Measurements from ENCODE around the gene PARD3. TPM values are rescaled to one million over a fixed set of nuclear protein-coding genes. Genes with fewer than 3 reads are reported as not detected.

The PARD3 gene
- total RNA-seq, 1 experiment from 2014 or later: 46.3 TPM

GRCh38 chr10:34540492-34540891, 274.6 kb downstream of the PARD3 start:
- Histone ChIP-seq H3K36me3 (ENCODE audit: control insufficient read depth in 1 of 2, insufficient read depth in 2 of 2, low read length in 2 of 2) (no peaks in the 10 kb centered on the region), H3K4me2 (ENCODE audit: low read length) (no peak overlapping the region), H2AFZ (ENCODE audit: low read depth, low read length, poor library complexity, severe bottlenecking) (no peak overlapping the region), H3K27me3 (ENCODE audit: insufficient read depth, low read length) (no peaks in the 10 kb centered on the region), H4K20me1 (ENCODE audit: insufficient read depth) (no peaks in the 10 kb centered on the region), H3K4me1 (ENCODE audit: control insufficient read depth in 1 of 2, insufficient read depth in 2 of 2, low read length in 2 of 2) (no peaks in the 10 kb centered on the region), H3K79me2 (ENCODE audit: insufficient read depth, low read length) (no peaks in the 10 kb centered on the region), H3K9ac (ENCODE audit: low read length) (no peak overlapping the region), H3K9me3 (ENCODE audit: control insufficient read depth in 1 of 2, insufficient read depth in 1 of 2, low read depth in 1 of 2, low read length in 2 of 2) (no peaks in the 10 kb centered on the region), H3K27ac (ENCODE audit: low read depth, low read length) (no peak overlapping the region), H3K9me2 (ENCODE audit: insufficient read depth) (no peaks in the 10 kb centered on the region; the same call in 1 of the 2 replicates), H3K4me3 (replicated peaks in 1 of 2; ENCODE audit: low read depth in 1 of 2, low read length in 2 of 2) (no peak overlapping the region)
- ChIA-PET CTCF (no interaction called here), RAD21 (ENCODE audit: low non-redundant PET in 1 of 2, low total read pairs in 2 of 2, uncharacterized antibody in 2 of 2, unreplicated experiment in 2 of 2) (no interaction called here), POLR2A (no interaction called here)
- intact Hi-C loops (cut with micrococcal nuclease): no loop called here
- TF ChIP-seq SP1 (IDR thresholded peaks at IDR 0.05; ENCODE audit: low read depth): no peak
- no peak for TF ChIP-seq REST (IDR thresholded peaks at IDR 0.05; ENCODE audit: low read depth)
- no peak for TF ChIP-seq EZH2 (IDR thresholded peaks at IDR 0.05)
- no peak for TF ChIP-seq ELF1 (IDR thresholded peaks at IDR 0.05; ENCODE audit: borderline replicate concordance, low read depth)
- TF ChIP-seq ATF3 (IDR thresholded peaks at IDR 0.05): no peak
- no peak for TF ChIP-seq EZH2phosphoT487 (IDR thresholded peaks at IDR 0.05; ENCODE audit: borderline replicate concordance)
- TF ChIP-seq ZFX (IDR thresholded peaks at IDR 0.05): no peak
- TF ChIP-seq POLR2AphosphoS5 (IDR thresholded peaks at IDR 0.05; ENCODE audit: low read depth, low read length): no peak
- TF ChIP-seq MAX (IDR thresholded peaks at IDR 0.05): no peak
- TF ChIP-seq CTCF (IDR thresholded peaks at IDR 0.05 in 2 of 3, conservative IDR thresholded peaks at IDR 0.05 in 1 of 3; ENCODE audit: borderline replicate concordance in 1 of 3, insufficient read depth in 1 of 3, low read depth in 2 of 3, low read length in 2 of 3): no peak
- no peak for TF ChIP-seq CEBPB (IDR thresholded peaks at IDR 0.05; ENCODE audit: low read depth)
- TF ChIP-seq SIN3A (IDR thresholded peaks at IDR 0.05; ENCODE audit: low read depth): no peak
- TF ChIP-seq ZNF274 (IDR thresholded peaks at IDR 0.05; ENCODE audit: low read depth, low read length): no peak
- TF ChIP-seq CBX3 (IDR thresholded peaks at IDR 0.05; ENCODE audit: low read depth): no peak
- TF ChIP-seq JUND (IDR thresholded peaks at IDR 0.05): no peak
- no peak for TF ChIP-seq RAD21 (IDR thresholded peaks at IDR 0.05; ENCODE audit: low read depth)
- no peak for TF ChIP-seq FOSL1 (IDR thresholded peaks at IDR 0.05; ENCODE audit: low read depth)
- TF ChIP-seq YY1 (IDR thresholded peaks at IDR 0.05; ENCODE audit: extremely low read depth, insufficient replicate concordance, low read depth, low read length): no peak
- no peak for TF ChIP-seq TCF7L2 (IDR thresholded peaks at IDR 0.05; ENCODE audit: borderline replicate concordance, extremely low read depth, insufficient read depth, insufficient read length)
- BruUV-seq (replicated peaks): no TSS peak
- ATAC-seq (no peak), DNase-seq (ENCODE audit: low read depth, low spot score) (no peak)

Data from HCT116 (cell line).